ENCODE data around the gene FOXD2.
"Not testable (repeated sequence)": the region's sequence is repeated elsewhere in the genome, so short reads cannot be mapped to it uniquely, and the experiment has no call there.

The FOXD2 gene

GRCh38 chr1:47452426-47452825, 14.6 kb downstream of the FOXD2 start:
- no peak overlapping the region for H3K4me3 ChIP-seq (ENCODE audit: low read depth, low read length)
- no peak for TF ChIP-seq CTCF (IDR thresholded peaks at IDR 0.05; ENCODE audit: borderline replicate concordance, insufficient read depth, low read depth, low read length)

- H3K4me3 ChIP-seq (ENCODE audit: low read depth, low read length): not testable (repeated sequence)
Observed at GRCh38 chr1:47453910-47454309, 16.1 kb downstream of the FOXD2 start.

DNA sequence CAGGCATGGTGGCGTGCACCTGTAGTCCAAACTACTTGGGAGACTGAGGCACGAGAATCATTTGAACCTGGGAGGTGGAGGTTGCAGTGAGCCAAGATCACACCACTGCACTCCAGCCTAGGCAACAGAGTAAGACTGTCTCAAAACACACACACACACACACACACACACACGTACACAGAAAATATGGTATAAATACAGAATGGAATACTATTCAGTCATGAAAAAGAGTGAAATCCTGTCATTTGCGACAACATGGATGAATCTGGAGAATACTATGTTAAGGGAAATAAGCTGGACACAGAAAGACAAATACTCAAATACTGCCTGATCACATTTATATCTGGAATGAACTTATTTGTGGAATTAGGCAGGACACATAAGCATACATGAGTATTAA, 18.4 kb downstream of the FOXD2 start:
- H3K4me3 ChIP-seq (ENCODE audit: low read depth, low read length): no peak overlapping the region
- TF ChIP-seq CTCF (IDR thresholded peaks at IDR 0.05; ENCODE audit: borderline replicate concordance, insufficient read depth, low read depth, low read length): no peak

DNA sequence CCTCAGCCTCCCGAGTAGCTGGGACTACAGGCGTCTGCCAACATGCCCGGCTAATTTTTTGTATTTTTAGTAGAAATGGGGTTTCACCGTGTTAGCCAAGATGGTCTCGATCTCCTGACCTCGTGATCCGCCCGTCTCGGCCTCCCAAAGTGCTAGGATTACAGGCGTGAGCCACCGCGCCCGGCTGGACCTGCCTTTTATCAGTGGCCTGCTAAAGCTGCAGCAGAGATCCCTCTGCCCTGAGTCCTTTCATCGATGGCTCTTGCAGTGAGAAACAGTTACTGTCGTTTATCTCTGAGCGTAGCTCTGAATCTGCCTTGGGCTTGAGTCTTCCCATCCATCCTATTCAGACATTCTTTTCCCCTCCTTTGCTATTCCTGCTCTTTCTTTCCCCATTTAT, 19.7 kb downstream of the FOXD2 start:
- not testable (repeated sequence) for H3K4me3 ChIP-seq (ENCODE audit: low read depth, low read length)

- no peak overlapping the region for H3K4me3 ChIP-seq (ENCODE audit: low read depth, low read length)
- TF ChIP-seq CTCF (IDR thresholded peaks at IDR 0.05; ENCODE audit: borderline replicate concordance, insufficient read depth, low read depth, low read length): no peak
Observed at GRCh38 chr1:47459253-47459788, 21.5 kb downstream of the FOXD2 start.

GRCh38 chr1:47460040-47460439, 22.2 kb downstream of the FOXD2 start:
- no peak overlapping the region for H3K4me3 ChIP-seq (ENCODE audit: low read depth, low read length)
- no peak for TF ChIP-seq CTCF (IDR thresholded peaks at IDR 0.05; ENCODE audit: borderline replicate concordance, insufficient read depth, low read depth, low read length)

- TF ChIP-seq CTCF (IDR thresholded peaks at IDR 0.05; ENCODE audit: borderline replicate concordance, insufficient read depth, low read depth, low read length): no peak
- no peak overlapping the region for H3K4me3 ChIP-seq (ENCODE audit: low read depth, low read length)
Observed at GRCh38 chr1:47460456-47460855, 22.6 kb downstream of the FOXD2 start.

DNA sequence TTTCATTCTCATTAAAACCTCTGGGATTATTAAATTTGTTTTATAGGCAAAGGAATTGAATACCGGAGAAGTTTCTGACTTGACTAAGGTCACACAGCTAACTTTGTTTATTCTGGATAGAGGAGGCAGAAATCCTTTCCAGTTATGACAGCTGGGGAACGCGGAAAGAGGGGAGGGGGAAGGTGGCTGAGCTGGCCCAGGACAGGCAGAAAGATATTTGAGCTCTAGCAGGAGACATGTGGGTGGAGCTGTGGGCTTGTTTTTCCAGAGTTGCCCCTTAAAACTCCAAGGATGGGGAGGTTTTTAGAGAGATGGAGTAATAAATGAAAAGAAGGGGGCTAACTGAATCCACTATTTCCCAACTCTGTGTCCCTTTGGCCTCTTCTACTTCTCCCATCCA, 27.8 kb downstream of the FOXD2 start:
- H3K4me3 ChIP-seq (ENCODE audit: low read depth, low read length): no peak overlapping the region
- TF ChIP-seq CTCF (IDR thresholded peaks at IDR 0.05; ENCODE audit: borderline replicate concordance, insufficient read depth, low read depth, low read length): no peak
